ENCODE measurements around the gene RABGAP1L.

The RABGAP1L gene

GRCh38 chr1:174344162-174344561, 184.8 kb downstream of the RABGAP1L start:
- Histone ChIP-seq H3K27me3 (ENCODE audit: control insufficient read depth, insufficient read depth, low read length) (no peaks in the 10 kb centered on the region), H3K4me3 (ENCODE audit: low read depth, low read length) (no peak overlapping the region), H3K4me1 (no peaks in the 10 kb centered on the region), H3K9me3 (ENCODE audit: control insufficient read depth, low read length) (no peaks in the 10 kb centered on the region), H3K9ac (no peak overlapping the region), H2AFZ (no peak overlapping the region), H3K79me2 (no peaks in the 10 kb centered on the region), H3K36me3 (ENCODE audit: control insufficient read depth, insufficient read depth, low read length) (no peaks in the 10 kb centered on the region), H3K27ac (no peak overlapping the region), H3K4me2 (ENCODE audit: low read length) (no peak overlapping the region)
- TF ChIP-seq, protein P1, sequence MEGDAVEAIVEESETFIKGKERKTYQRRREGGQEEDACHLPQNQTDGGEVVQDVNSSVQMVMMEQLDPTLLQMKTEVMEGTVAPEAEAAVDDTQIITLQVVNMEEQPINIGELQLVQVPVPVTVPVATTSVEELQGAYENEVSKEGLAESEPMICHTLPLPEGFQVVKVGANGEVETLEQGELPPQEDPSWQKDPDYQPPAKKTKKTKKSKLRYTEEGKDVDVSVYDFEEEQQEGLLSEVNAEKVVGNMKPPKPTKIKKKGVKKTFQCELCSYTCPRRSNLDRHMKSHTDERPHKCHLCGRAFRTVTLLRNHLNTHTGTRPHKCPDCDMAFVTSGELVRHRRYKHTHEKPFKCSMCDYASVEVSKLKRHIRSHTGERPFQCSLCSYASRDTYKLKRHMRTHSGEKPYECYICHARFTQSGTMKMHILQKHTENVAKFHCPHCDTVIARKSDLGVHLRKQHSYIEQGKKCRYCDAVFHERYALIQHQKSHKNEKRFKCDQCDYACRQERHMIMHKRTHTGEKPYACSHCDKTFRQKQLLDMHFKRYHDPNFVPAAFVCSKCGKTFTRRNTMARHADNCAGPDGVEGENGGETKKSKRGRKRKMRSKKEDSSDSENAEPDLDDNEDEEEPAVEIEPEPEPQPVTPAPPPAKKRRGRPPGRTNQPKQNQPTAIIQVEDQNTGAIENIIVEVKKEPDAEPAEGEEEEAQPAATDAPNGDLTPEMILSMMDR (IDR thresholded peaks at IDR 0.05): no peak

DNA sequence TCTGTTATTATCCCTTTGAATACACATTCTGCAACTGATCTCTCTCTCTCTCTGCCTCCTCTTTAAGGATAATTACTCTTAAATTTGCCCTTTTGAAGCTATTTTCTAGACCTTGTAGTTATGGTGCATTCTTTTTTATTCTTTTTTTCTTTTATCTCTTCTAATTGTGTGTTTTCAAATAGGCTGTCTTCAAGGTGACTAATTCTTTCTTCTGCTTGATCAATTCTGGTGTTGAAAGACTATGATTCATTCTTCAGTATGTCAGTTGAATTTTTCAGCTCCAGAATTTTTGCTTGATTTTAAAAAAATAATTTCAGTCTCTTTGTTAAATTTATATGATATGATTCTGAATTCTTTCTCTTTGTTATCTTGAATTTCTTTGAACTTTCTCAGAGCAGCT, 192.8 kb downstream of the RABGAP1L start:
- Histone ChIP-seq H3K9ac (no peak overlapping the region), H3K27me3 (ENCODE audit: control insufficient read depth, insufficient read depth, low read length) (no peaks in the 10 kb centered on the region), H2AFZ (no peak overlapping the region), H3K36me3 (ENCODE audit: control insufficient read depth, insufficient read depth, low read length) (no peaks in the 10 kb centered on the region), H3K79me2 (no peaks in the 10 kb centered on the region), H3K9me3 (ENCODE audit: control insufficient read depth, low read length) (no peaks in the 10 kb centered on the region), H3K4me2 (ENCODE audit: low read length) (no peak overlapping the region), H3K27ac (no peak overlapping the region), H3K4me1 (no peaks in the 10 kb centered on the region), H3K4me3 (ENCODE audit: low read depth, low read length) (no peak overlapping the region)
- TF ChIP-seq, protein P1 (IDR thresholded peaks at IDR 0.05): no peak

GRCh38 chr1:174352883-174353608, 193.7 kb downstream of the RABGAP1L start:
- Histone ChIP-seq H3K4me2 (ENCODE audit: low read length) (no peak overlapping the region), H3K9me3 (ENCODE audit: control insufficient read depth, low read length) (no peaks in the 10 kb centered on the region), H3K4me3 (ENCODE audit: low read depth, low read length) (no peak overlapping the region), H3K27me3 (ENCODE audit: control insufficient read depth, insufficient read depth, low read length) (no peaks in the 10 kb centered on the region), H3K79me2 (no peaks in the 10 kb centered on the region), H3K27ac (no peak overlapping the region), H3K9ac (no peak overlapping the region), H3K36me3 (ENCODE audit: control insufficient read depth, insufficient read depth, low read length) (no peaks in the 10 kb centered on the region), H2AFZ (no peak overlapping the region), H3K4me1 (no peaks in the 10 kb centered on the region)
- TF ChIP-seq, protein P1 (IDR thresholded peaks at IDR 0.05): no peak

DNA sequence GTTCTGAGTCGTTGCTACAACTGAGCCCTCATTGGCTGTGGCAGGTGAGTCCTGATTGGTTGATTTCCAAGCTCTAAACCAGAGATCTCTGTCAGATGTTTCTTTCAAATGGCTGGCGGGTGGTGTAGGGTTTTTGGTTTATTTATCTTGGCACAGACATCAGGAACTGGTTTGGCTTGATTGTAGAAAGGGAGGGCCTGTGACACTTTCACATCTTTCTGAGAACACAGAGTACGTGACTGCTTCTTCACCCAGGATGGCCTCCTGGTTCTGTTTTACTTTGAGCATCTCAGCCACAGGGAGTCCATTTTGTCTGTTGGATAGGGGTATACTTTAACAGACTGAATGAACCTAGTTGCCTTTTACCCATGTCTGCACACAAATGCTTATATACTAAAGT, 199.0 kb downstream of the RABGAP1L start:
- Histone ChIP-seq H3K27ac (no peak overlapping the region), H3K79me2 (no peaks in the 10 kb centered on the region), H3K27me3 (ENCODE audit: control insufficient read depth, insufficient read depth, low read length) (no peaks in the 10 kb centered on the region), H3K4me2 (ENCODE audit: low read length) (no peak overlapping the region), H3K4me3 (ENCODE audit: low read depth, low read length) (no peak overlapping the region), H2AFZ (no peak overlapping the region), H3K9ac (no peak overlapping the region), H3K9me3 (ENCODE audit: control insufficient read depth, low read length) (no peaks in the 10 kb centered on the region), H3K36me3 (ENCODE audit: control insufficient read depth, insufficient read depth, low read length) (no peaks in the 10 kb centered on the region), H3K4me1 (no peaks in the 10 kb centered on the region)
- TF ChIP-seq, protein P1 (IDR thresholded peaks at IDR 0.05): no peak
